HL-60 (cell line): ENCODE data around the gene ATG5.
A peak's percentile ranks its signal among the peaks of the same experiment; 100 is the strongest.

Experiments
- DNase-seq, 2 experiments: peaks; one replicate each; pipeline ENCODE4 v3.0.0-alpha.2; 2010 to 2020; ENCODE audit warnings: low read depth in 1 of 2, low spot score in 1 of 2
- H3K27ac ChIP-seq: fragments of 250-450 bp; sonication (Bioruptor Pico); replicated peaks from 2 replicates; pipeline ENCODE4 v1.5.1; 2020; ENCODE audit warnings: mild to moderate bottlenecking, moderate library complexity
- H3K27me3 ChIP-seq: fragments of 250-450 bp; sonication (Bioruptor Pico); 2 replicates; pipeline ENCODE4 v1.5.1; 2021; ENCODE audit warnings: mild to moderate bottlenecking, moderate library complexity; ENCODE audit not compliant: insufficient read depth, poor library complexity, severe bottlenecking
- H3K4me3 ChIP-seq: replicated peaks from 2 replicates; pipeline ENCODE4 v1.5.1; 2011; ENCODE audit warnings: mild to moderate bottlenecking, control low read depth, low read length; ENCODE audit not compliant: insufficient read depth
- GABPA ChIP-seq: IDR thresholded peaks from 2 replicates; pipeline ENCODE4 v1.6.1; 2012; ENCODE audit warnings: low read depth
- POLR2AphosphoS5 ChIP-seq: IDR thresholded peaks from 2 replicates; pipeline ENCODE4 v1.6.1; 2012; ENCODE audit warnings: low read depth
- SPI1 ChIP-seq: IDR thresholded peaks from 2 replicates; pipeline ENCODE4 v1.6.1; 2012; ENCODE audit warnings: low read depth, mild to moderate bottlenecking, borderline replicate concordance
- TF ChIP-seq, protein P1 (sequence below): IDR thresholded peaks from one replicate; pipeline ENCODE4 v1.5.1; 2011; ENCODE audit warnings: low read length, control low read depth, inconsistent platforms; ENCODE audit not compliant: insufficient read depth
- TF ChIP-seq, protein P2 (sequence below): IDR thresholded peaks from 2 replicates; pipeline ENCODE4 v1.6.1; 2012; ENCODE audit warnings: low read depth; ENCODE audit not compliant: insufficient replicate concordance

ATG5 gene

DNA sequence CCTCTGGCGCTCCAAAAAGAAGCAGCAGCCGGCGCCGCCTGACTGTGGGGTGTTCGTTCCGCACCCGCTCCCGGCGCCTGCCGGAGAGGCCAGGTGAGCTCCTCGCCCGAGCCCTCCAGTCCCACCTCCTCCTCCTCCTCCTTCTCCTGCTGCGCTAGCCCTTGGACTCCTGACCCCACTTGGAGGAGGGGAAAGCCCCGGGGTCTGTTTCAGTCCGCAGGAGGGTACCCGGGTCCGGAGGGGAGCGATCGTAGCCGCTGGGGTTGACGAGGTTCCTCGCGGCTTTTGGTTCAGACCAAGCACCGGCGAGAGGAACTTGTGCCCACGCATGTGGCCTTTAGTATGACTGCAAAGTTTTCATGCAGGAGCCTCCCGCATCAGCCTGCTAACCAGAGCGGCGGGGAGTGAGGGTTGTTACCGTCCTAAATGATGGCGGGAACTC lies 35.5 kb upstream of the ATG5 start:
- TF ChIP-seq POLR2AphosphoS5 (no peak), SPI1 (no peak), GABPA (no peak)
- TF ChIP-seq, protein P1, sequence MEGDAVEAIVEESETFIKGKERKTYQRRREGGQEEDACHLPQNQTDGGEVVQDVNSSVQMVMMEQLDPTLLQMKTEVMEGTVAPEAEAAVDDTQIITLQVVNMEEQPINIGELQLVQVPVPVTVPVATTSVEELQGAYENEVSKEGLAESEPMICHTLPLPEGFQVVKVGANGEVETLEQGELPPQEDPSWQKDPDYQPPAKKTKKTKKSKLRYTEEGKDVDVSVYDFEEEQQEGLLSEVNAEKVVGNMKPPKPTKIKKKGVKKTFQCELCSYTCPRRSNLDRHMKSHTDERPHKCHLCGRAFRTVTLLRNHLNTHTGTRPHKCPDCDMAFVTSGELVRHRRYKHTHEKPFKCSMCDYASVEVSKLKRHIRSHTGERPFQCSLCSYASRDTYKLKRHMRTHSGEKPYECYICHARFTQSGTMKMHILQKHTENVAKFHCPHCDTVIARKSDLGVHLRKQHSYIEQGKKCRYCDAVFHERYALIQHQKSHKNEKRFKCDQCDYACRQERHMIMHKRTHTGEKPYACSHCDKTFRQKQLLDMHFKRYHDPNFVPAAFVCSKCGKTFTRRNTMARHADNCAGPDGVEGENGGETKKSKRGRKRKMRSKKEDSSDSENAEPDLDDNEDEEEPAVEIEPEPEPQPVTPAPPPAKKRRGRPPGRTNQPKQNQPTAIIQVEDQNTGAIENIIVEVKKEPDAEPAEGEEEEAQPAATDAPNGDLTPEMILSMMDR: no peak
- TF ChIP-seq, protein P2, sequence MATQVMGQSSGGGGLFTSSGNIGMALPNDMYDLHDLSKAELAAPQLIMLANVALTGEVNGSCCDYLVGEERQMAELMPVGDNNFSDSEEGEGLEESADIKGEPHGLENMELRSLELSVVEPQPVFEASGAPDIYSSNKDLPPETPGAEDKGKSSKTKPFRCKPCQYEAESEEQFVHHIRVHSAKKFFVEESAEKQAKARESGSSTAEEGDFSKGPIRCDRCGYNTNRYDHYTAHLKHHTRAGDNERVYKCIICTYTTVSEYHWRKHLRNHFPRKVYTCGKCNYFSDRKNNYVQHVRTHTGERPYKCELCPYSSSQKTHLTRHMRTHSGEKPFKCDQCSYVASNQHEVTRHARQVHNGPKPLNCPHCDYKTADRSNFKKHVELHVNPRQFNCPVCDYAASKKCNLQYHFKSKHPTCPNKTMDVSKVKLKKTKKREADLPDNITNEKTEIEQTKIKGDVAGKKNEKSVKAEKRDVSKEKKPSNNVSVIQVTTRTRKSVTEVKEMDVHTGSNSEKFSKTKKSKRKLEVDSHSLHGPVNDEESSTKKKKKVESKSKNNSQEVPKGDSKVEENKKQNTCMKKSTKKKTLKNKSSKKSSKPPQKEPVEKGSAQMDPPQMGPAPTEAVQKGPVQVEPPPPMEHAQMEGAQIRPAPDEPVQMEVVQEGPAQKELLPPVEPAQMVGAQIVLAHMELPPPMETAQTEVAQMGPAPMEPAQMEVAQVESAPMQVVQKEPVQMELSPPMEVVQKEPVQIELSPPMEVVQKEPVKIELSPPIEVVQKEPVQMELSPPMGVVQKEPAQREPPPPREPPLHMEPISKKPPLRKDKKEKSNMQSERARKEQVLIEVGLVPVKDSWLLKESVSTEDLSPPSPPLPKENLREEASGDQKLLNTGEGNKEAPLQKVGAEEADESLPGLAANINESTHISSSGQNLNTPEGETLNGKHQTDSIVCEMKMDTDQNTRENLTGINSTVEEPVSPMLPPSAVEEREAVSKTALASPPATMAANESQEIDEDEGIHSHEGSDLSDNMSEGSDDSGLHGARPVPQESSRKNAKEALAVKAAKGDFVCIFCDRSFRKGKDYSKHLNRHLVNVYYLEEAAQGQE: no peak
- DNase-seq: peak; percentile 7 to 47
- Histone ChIP-seq H3K27ac (no peak overlapping the region), H3K27me3 (no peaks in the 10 kb centered on the region), H3K4me3 (peak overlapping the region; percentile 45)

DNA sequence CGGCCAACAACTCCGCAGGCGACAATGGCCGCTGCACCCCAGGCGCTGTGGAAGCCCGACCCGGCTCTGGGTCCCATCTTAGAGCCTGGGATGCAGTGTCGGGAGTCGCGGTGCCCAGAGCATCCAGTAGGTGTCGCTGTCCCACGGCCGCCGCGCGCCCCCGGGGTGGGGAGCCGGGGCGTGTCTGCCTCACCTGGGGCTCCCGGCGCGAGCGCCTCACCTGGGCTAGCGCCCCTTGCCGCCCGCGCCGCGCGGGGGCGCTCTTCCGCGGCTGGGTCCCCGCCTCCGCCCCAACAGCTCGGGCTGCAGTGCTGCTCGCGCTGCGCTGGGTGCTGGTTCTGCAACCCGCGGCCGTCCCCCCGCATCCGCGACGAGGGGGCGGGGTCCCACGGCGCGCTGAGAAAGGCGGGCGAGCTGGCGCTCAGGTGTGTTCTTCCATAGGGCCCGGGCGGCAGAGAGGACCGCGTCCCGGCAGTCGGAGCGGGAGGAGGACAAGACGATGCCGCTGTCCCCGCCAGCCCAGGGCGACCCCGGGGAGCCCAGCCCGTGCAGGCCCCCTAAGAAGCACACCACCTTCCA lies 34.9 kb upstream of the ATG5 start, which contains the start of gene CRYBG1:
Gene CRYBG1, plus strand, starts transcription at position 308 of the 579 bp plus-strand sequence. Its CDS starts 192 bp downstream, at position 500.
- TF ChIP-seq, protein P2: no peak
- TF ChIP-seq, protein P1: peak; percentile 51
- Histone ChIP-seq H3K4me3 (peak within 1 kb of the TSS; percentile 45), H3K27me3 (no peaks in the 10 kb centered on the region), H3K27ac (no peak within 1 kb of the TSS)
- DNase-seq: peak; percentile 16 to 44

DNA sequence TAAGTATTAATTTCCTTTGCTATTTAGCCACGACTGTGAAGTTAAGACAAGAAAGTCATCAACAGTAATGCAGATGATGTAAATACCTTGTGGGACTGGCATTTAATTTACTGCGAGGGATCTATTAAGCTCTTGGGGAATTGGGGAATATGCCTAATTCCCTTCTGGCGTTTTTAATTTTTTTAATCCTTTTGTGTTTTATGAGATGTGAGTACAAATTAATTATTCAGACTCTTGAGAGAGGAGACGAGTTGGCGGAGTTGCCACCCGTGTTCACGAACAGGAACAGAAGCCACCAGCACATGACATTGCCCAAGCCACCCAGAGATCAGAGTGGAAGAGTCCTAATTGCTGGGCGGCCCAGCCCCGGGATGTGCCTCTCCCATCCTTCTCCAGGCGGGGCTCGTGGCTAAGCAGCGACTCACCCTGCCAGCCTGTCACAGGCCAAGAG lies 34.4 kb upstream of the ATG5 start:
- H3K4me3 ChIP-seq: peak overlapping the region; percentile 45
- no peak overlapping the region for H3K27ac ChIP-seq
- no peak for DNase-seq
- H3K27me3 ChIP-seq: no peaks in the 10 kb centered on the region
- TF ChIP-seq, protein P1: no peak
- TF ChIP-seq GABPA: no peak
- no peak for TF ChIP-seq POLR2AphosphoS5
- no peak for TF ChIP-seq SPI1
- TF ChIP-seq, protein P2: no peak
